ENCODE results near the gene PDHX. TPM values are rescaled to one million over a fixed set of nuclear protein-coding genes. Genes with fewer than 3 reads are reported as not detected.
"Not testable (repeated sequence)": the region's sequence is repeated elsewhere in the genome, so short reads cannot be mapped to it uniquely, and the experiment has no call there.

The PDHX gene
- polyA plus RNA-seq, 1 donor: 28.3 TPM

DNA sequence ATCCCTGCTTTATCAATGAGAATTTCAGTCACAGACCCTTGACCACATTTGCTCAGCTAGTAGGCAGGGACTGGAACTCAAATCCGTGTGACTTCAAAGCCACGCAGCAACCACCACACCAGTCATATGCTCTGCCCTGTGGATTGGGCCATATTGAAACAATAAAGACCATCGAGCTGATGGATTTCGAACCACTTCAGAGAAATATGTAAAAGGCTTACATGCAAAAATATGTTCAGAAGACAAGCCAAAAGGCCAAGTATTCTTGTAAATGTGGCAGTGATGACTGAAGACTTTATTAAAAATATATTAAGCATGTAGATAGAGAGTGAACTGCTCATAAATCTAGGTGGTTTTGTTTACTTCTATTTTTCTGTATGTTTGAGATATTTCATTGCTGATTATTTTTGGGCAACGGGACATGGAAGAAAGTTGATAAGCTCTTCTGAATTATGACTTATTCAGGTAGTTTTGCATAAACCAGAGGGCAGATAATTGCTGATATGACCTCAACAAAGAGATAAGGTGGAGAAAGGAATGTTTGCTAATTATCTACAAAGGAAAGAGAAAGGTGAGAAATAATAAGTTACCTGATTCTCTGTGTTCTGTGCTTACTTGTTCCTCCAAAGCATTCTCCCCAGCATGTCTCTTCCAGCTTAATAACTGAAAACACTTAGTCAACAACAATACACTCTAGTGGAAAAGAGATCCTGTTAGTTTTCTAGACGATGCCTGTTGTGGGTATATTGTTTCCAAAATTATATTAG is 99.4 kb downstream of the PDHX start:
- DNase-seq (ENCODE audit: low read depth): no peak

DNA sequence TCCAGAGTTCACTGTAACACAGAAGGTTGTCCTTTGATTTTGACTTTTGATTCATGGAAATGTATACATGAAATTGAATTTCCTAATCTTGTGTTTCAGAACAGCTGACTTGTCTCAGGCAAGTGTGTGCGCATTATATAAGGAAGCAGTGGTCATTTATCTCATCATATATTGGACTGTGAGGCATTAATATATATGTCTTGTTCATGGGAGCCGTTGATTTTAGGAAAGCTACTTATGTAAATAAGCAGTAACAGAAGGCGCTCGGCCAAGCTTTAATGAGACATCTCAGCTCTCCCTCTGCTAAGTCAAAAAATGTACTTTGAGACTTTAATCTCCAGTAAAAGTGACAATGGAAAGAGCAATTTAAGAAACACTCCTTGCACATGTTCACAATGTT is 100.5 kb downstream of the PDHX start:
- DNase-seq (ENCODE audit: low read depth): no peak

DNA sequence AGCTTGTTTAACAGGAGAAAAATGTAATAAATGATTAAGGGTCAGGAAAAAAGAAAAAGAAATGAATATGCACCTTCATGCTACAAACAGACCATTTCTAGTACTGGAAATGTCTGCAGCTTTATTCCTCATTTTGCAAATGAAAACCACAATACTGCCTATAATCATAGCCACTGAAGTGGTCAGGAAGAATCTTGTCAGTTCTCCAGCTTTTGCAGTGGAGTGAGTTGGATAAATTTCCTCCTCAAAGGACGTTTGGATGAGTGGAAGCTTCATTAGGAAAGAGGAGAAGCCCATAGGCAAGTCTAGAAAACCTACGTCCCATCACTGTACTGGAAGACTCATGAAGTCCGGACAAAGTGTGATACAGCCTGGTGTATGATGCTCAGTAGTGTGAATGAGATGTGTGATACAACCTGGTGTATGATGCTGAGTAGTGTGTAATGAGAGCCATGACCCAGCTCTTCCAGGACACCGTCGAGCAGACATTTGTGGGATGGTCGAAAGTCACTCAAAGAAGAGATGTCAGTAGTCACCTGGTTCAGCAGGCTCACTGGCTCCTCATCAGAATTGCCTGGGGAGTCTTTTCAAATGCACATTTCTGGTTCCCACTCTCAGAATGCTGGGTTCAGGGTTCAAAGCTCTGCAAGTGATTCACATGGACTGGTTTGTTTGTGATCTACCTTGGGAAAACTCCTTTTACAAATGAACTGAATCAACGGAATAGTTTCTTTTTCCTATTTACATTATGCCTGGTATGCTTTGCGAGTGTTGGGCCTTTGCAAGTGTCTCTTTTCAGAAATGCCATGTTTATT is 101.3 kb downstream of the PDHX start:
- DNase-seq (ENCODE audit: low read depth): no peak

DNA sequence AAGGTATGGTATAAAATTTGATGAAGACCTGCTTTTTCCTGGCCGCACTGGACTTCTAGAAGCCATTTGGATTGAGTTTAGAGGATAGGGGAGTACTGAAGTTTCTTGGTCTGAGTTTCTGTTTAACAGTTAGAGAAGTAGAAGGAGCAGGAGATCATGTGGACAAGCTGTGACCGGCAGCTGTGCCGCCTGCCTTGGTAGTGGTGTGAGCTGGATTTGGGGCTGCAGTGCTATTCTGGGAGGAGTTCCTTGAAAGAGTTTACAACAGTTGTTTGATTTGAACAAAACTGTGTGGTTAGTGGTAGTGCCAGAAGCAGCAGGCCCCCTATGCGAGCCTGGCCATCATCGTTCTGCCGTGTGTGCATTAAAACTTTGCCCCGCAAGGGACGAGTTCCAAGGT is 105.2 kb downstream of the PDHX start:
- DNase-seq (ENCODE audit: low read depth): no peak

DNA sequence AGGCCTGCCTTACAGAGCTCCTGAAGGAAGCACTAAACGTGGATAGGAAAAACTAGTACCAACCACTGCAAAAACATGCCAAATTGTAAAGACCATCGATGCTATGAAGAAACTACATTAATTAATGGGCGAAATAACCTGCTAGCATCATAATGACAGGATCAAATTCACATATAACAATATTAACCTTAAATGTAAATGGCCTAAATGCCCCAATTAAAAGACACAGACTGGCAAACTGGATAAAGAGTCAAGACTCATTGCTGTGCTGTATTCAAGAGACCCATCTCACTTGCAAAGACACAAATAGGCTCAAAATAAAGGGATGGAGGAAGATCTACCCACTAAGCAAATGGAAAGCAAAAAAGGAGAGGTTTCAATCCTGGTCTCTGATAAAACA is 107.5 kb downstream of the PDHX start:
- not testable (repeated sequence) for DNase-seq (ENCODE audit: low read depth)

DNA sequence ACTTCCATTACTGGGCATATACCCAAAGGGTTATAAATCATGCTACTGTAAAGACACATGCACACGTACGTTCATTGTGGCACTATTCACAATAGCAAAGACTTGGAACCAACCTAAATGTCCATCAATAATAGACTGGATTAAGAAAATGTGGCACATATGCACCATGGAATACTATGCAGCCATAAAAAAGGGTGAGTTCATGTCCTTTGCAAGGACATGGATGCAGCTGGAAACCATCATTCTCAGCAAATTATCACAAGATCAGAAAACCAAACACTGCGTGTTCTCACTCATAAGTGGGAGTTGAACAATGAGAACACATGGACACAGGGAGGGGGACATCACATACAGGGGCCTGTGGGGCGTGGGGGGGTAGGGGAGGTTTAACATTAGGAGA is 111.6 kb downstream of the PDHX start:
- not testable (repeated sequence) for DNase-seq (ENCODE audit: low read depth)

DNA sequence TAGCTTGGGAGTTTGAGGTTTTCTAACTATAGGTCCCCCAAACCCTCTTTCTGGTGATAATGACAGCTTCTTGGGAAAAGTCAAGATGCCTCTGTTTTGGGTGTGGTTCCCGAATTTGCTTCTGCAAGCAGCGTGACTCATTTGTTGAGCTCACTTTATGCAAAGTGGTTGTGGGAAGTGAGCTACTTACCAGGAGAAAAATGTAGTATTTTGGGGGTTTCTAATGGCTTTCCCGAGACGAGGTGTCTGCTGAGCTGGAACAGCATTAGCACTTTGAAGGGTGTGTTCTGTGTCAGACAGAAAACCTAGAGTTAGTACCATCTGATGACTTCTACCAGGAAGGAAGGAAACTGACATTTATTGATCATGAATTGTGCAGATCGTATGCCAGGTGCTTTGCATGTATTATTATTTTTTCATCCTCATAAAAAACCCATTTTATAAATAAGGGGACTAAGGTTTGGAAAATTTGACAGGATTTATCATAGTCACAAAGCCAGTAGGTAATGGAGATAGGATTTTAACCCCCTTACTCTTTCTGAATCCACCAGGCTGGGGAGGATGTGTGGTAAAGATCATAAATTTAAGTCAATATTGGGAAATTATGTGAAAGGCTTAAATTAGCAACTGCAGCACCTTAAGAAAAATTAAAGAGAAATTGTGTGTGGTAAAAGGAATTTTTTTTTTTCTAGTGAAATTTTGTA is 113.7 kb downstream of the PDHX start:
- no peak for DNase-seq (ENCODE audit: low read depth)

DNA sequence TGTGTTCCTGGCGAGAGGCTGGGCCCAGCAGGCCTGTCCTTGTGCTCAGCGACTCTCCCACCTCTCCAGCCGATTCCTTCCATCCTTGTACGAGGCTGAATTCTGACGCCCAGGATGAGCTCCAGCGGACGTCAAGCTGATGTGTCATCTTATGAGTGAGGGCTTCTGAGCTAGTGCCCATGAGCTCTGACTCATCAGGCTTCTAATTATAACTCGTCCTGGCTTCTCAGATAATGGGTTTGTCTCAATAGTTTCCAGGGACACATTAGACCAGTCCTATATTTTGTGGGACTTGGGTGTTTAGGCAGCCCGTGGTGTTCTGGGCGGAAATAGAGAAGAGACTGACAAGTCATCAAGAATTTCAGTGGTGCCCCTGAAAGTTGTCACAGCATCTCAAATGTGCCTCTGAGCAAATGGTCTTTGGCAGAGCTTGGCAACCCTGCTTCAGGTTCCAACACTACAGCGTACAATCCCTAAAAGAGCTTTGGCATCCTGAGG is 114.3 kb downstream of the PDHX start:
- DNase-seq (ENCODE audit: low read depth): no peak

DNA sequence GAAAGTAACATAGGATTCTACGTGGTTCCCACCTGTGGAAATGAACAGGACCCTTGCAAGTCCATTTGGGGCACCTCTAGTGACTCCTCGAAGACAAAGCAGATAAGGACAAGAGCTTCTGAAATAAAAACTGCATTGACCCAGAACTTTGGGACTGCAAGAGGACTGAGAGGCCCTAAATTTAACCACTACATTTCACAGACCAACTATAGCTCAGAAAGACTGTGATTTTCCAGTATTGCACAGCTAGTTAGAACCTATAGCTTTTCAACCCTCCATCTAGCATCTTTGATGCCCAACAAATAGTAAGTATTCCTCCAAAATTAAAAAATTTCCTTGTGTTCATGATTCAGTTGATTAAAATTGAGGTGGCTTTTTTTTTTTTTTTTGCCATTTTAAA is 114.9 kb downstream of the PDHX start:
- DNase-seq (ENCODE audit: low read depth): no peak

DNA sequence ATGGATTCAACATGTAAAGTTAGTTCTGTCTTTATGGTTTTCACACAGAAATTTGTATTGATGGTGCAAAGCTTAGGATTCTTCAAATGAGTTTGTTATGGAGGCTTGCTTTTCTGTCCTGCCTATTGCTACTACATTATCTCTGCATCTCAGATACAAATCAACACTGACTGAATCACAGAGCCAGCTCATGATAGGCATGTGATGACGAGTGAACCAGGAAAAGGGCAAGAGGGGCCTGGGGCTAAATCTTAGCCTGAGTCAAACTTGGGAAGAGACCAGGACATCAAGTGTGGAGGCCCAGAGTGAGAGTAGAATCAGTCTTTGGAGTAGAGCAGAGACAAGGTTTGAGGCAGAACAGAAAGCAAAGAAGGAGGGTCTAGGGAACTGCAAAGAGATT is 115.4 kb downstream of the PDHX start:
- no peak for DNase-seq (ENCODE audit: low read depth)

DNA sequence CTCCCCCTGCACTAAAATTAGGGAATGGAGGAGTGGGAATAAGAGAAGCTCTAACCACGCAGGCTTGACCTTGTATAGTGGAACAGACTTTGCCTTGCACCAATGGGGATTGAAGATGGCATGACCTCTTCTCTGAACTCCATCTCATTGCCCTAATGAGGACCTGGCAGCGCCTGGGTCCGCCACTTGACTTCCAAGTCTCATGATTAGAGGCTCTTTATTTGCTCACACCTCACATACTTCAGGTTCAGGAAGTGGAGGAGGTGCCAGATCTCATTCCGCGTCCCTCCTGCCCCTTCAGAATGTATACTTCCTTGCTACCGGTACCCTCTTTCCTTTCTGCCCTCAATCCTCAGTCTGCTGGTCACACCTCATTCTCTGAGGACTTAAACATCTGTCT is 116.6 kb downstream of the PDHX start:
- no peak for DNase-seq (ENCODE audit: low read depth)

DNA sequence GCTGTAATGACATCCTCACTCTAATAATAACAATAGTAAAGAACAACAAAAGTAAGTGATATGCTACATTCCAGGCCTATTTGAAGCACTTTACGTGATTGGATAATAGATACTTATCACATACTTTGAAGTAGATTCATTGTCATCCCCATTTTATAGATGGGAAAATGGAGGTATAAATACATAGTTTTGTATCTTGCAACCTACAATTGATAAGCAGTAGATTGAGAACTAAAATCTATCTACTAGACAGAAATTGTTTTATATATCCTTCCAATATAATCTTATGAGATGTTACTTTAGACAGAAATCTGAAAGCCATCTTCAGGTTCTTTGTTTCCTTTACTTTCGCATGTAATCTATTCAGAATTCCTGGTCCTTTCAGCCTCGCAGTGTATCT is 118.0 kb downstream of the PDHX start:
- DNase-seq (ENCODE audit: low read depth): no peak

DNA sequence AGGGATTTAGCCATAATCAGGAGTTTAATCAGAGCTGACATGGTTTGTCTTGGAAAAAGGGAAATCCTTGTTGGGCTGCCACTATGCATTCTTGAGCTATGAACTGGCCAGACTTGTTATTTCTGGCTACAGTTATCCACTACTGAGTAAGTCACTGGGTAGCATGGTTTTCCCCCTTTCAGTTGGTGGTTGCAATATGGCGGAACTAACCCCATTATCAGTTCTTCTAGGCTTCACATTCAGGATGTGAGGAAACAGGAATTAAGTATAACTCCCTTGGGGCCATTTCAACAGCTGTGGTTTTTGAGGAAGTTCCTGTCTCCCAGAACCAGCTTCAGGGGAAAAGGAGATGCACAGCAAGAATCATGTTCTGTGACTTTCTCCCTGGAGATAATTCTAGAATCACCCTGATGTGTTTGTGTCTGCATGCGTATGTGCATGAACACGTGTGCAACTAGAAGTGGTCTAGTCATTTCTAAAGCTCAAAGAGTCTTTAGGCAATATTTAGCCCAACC is 119.5 kb downstream of the PDHX start:
- no peak for DNase-seq (ENCODE audit: low read depth)

DNA sequence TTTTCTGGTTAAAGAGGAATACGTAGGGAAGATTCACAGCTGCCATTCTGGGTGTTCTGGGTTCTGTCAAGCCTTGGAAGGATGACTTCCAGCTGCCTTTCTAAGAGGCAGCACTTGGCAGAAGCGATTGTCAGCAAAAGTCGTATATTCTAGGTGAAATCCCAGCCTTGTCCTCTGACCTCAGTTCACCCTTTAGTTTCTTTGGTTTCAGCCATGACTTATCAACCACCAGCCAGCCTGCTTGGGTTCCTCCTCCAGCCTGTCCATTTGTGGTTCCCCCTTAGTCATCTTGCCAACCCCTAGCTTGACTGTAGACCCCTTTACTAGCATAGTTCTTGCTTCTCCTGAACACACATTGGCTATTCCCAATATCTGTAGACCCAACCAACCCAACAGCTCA is 120.2 kb downstream of the PDHX start:
- no peak for DNase-seq (ENCODE audit: low read depth)

DNA sequence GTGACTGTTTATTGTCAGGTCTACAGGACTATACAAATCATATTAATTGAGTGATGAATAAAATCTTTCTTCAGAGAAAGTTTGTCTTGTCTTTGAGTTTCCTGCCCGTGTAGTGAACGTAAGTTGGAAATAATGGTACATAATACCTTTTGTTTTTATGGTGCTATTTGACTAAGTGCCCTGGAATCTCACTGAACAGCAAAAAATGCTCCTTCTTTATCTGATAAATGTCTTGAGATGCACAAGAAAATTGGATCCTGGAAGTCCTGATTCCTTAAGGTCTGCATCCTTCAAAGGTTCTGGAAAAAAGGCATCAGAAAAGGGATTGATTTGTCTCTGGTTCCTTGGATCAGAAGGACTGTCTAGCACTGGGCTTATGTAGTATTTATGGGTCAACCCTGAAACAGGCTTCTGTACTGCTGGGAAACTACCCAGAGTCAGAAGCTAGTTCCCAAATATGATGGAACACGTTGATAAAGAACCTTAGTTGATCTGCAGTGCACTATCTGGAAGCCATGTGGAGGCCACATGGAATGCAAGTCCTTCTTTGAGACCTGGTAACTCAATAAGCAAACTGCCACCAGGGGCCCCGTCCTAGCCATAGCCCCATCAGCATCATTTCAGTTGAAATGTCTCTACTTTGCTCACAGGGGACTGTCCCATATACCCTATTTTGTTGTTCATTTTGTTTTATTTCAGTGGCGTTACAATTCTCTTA is 122.0 kb downstream of the PDHX start:
- DNase-seq (ENCODE audit: low read depth): no peak

DNA sequence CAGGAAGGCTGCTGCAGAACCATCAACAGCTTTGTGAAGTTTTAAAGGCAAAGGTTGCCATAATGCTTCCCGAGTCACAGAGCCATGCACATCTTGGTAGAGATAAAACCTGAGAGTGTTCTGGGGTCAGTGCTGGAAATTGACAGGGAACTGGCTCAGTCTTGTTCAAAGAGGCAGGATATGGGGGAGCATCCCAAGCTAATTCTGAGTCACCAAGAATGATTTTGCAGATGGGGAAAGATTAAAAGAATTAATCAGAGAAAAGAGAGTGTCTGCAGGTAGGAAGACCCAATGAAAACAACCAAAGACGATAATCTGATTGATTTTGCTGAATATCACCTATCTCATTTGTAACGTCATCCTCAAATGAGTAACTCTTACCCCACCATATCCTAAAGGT is 122.7 kb downstream of the PDHX start:
- no peak for DNase-seq (ENCODE audit: low read depth)

DNA sequence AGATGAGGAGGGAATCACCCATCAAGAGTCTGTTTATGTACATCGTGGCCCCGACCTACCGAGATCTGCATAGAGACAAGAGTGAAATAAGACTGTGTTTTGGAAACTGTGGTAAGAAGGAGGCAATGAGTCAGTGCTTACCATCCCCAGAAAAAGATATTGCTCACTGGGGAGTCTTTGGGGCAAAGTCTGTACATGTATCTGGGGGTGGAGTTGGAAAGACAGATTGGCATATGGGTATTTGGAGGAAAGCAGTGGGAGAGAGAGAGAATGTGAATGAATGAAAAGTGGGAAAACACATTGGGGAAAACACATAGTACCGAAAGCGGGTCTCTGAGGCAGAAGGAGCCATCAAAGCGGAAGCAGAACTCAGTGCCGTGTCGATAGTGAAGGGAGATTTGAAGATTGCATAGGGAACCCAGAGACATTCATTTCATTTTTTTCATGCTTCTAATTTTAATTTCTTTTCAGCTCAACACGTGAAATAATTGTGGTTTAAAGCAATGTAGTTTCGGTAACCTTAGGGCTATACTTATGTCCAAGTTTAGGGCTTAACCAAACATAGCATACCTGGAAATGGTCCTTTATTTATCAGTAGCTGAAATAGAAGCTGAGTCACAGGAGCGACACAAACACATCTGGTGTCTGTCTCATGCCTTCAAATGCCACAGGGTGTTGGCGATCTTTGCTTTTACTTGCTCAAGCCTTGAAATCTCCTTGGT is 124.0 kb downstream of the PDHX start:
- DNase-seq (ENCODE audit: low read depth): no peak

DNA sequence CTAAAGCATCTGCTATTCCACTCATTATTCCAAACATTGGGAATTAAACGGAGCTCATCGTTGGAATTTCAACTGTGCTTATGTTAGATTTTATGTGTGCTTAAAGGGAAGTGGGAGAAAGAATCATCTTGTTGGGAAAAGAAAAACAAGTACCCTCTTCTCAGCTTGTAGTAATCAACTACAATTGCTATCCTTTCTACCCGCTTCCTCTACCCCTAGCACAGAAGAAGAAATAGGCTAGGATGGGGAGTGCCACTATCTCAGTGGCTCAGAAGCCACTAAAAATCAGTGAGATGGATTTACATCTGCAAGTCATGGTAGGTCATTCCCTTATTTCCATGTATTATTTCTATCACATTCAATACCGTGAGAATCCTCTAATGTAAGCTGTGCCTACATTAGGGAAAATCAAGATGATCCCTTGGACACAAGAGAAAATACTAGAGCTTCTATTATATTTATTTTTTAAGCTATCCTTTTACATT is 124.7 kb downstream of the PDHX start:
- DNase-seq (ENCODE audit: low read depth): no peak

DNA sequence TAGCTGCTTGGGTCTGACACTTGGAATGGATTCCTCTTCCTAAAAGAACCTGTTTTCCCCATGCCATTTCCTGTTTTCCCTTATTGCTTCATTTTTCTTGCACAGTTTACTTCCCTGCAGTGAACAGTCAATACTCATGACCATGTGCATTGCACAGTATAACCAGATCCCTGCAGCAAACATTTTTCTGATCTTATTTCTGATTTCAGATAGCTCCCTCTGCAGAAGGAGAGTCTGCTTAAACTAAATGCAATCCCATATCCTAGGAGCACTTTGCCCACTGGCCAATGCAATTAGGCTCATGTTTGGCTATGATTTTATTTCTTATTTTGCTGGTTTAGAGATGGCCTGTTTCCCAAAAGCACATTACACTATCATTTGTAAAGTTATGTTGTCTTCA is 125.8 kb downstream of the PDHX start:
- no peak for DNase-seq (ENCODE audit: low read depth)

DNA sequence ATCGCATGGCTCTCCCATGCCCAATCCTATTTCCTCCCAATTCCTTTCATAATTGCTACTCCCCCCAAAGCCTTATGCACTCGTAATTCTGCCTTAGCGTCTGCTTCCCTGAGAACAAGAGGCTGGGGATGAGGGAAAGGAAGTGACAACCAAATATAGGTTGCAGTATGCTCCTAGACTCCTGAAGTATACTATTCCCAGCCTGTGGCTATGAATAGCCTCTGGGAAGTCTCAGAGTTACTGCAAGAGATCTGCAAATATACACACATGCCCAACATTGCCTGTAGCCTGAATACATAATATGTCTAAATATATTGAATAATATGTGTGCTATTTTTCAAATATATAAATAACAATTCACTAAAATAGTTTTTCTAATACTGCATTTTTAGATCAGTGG is 126.5 kb downstream of the PDHX start:
- no peak for DNase-seq (ENCODE audit: low read depth)

DNA sequence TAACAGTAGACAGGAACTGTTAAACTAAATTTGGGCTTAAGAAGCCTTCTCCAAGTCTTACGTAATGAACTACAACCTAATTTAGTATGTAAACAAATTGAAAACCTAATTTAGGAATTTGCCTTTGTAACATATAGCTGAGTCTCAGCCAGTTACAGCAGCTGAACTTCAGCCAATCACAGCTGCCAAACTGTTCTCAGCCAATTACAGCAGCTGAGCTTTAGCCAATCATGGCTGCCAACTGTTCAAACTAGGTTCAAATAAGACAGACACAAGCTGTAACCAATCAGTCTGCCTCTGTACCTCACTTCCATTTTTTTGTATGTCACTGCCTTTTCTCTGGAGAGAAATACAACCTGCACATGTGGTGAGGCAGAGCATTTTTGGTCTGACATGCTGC is 127.5 kb downstream of the PDHX start:
- no peak for DNase-seq (ENCODE audit: low read depth)

Data from forelimb muscle (tissue), 1 donor.